Smooth muscle cell of the umbilical artery (primary cell): ENCODE data around the gene PXN. TPM values are rescaled to one million over a fixed set of nuclear protein-coding genes. Genes with fewer than 3 reads are reported as not detected.

Experiments used
- total RNA-seq: library from RNA; depleted of rRNA; stranded (reverse); fragments of >200 nt; gene quantifications from 2 replicates; pipeline ENCODE4 v1.2.3, GENCODE V29; 2014

The PXN gene
- total RNA-seq: 22.9 and 87.4 TPM in 2 replicates

GRCh38 chr12:120265473-120266179 lies at the start of gene PXN:
PXN (minus strand) TSS chr12:120265730; CDS start chr12:120265629, 101 bp downstream.

GRCh38 chr12:120301962-120302815 lies 36.7 kb upstream of the PXN start, which contains the start of gene SIRT4:
SIRT4 (plus strand) TSS chr12:120302321; CDS start chr12:120303562, 1,241 bp downstream.

GRCh38 chr12:120292661-120293531 lies 27.4 kb upstream of the PXN start, which contains the start of gene RNU4-1:
RNU4-1 (minus strand) TSS chr12:120293237.

GRCh38 chr12:120194534-120195395 lies 70.8 kb downstream of the PXN start, which contains the start of gene GCN1:
GCN1 (minus strand) TSS chr12:120194715; CDS start chr12:120194697, 18 bp downstream.

Other genes with a start within 250 kb of the PXN start
- 16.9 and 27.5 TPM in 2 replicates for gene RAB35, start 149.0 kb downstream of the PXN start, total RNA-seq
- gene GCN1, start 71.0 kb downstream of the PXN start, total RNA-seq: 89.4 and 210 TPM in 2 replicates
- 1,799 and 3,968 TPM in 2 replicates for gene RPLP0, start 64.6 kb downstream of the PXN start, total RNA-seq
- gene RNU4-2, start 26.2 kb upstream of the PXN start, total RNA-seq: under 0.01 TPM in 2 replicates
- under 0.01 TPM in 1 of 2 replicates, not detected in the other for gene RNU4-1, start 27.5 kb upstream of the PXN start, total RNA-seq
- 0.69 and 2.7 TPM in 2 replicates for gene SIRT4, start 36.6 kb upstream of the PXN start, total RNA-seq
- gene PLA2G1B, start 62.0 kb upstream of the PXN start, total RNA-seq: not detected in 2 replicates
- gene MSI1, start 103.4 kb upstream of the PXN start, total RNA-seq: not detected in 2 replicates
- gene COX6A1, start 172.4 kb upstream of the PXN start, total RNA-seq: 267 and 524 TPM in 2 replicates
- 19.3 and 24.9 TPM in 2 replicates for gene TRIAP1, start 180.7 kb upstream of the PXN start, total RNA-seq
- gene GATC, start 180.7 kb upstream of the PXN start, total RNA-seq: 18.4 and 23.9 TPM in 2 replicates
- gene SRSF9, start 204.0 kb upstream of the PXN start, total RNA-seq: 190 and 243 TPM in 2 replicates
- 255 and 301 TPM in 2 replicates for gene DYNLL1, start 230.4 kb upstream of the PXN start, total RNA-seq